Measurements from ENCODE around the gene LRRC57. TPM values are rescaled to one million over a fixed set of nuclear protein-coding genes. Genes with fewer than 3 reads are reported as not detected.
"Not testable (repeated sequence)": the region's sequence is repeated elsewhere in the genome, so short reads cannot be mapped to it uniquely, and the experiment has no call there.

Gene LRRC57
- total RNA-seq, 1 experiment from 2014 or later = 8.6 TPM

DNA sequence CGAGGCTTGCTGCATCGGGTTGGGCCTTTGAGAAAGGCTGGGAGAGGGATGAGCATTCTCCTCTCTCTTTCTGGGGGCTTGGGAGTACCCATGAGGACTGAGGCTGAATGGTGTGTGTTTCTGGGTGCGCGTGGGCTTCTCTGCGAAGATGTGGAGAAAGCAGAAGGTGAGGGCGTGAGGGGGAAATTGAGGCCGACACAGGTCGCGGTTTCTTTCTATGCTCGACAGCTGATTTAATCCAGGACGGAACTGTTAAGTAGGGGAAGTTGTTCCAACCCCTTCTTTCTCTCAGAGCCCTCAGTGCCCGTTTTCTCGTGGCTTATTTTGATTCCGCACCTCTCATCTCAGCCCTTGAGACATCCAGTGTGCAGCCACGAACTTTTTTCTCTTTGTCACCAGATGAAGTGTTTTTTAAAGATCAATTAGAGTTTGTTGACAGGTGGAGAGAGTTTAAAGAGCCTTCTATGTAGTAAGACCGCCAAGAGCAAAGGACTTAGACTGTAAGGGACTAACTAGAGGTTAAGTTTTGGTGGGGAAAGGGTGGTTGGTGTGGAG, 27.5 kb upstream of the LRRC57 start:
- peak; percentile 34 for DNase-seq
- Histone ChIP-seq H3K4me3 (ENCODE audit: insufficient read depth, low read depth, low read length) (peak overlapping the region; percentile 75), H3K36me3 (replicated peaks; ENCODE audit: control insufficient read depth, insufficient read depth, low read length) (no peaks in the 10 kb centered on the region), H3K27me3 (ENCODE audit: control insufficient read depth, insufficient read depth, low read length) (peaks cover 28% of the 10 kb centered on the region)

DNA sequence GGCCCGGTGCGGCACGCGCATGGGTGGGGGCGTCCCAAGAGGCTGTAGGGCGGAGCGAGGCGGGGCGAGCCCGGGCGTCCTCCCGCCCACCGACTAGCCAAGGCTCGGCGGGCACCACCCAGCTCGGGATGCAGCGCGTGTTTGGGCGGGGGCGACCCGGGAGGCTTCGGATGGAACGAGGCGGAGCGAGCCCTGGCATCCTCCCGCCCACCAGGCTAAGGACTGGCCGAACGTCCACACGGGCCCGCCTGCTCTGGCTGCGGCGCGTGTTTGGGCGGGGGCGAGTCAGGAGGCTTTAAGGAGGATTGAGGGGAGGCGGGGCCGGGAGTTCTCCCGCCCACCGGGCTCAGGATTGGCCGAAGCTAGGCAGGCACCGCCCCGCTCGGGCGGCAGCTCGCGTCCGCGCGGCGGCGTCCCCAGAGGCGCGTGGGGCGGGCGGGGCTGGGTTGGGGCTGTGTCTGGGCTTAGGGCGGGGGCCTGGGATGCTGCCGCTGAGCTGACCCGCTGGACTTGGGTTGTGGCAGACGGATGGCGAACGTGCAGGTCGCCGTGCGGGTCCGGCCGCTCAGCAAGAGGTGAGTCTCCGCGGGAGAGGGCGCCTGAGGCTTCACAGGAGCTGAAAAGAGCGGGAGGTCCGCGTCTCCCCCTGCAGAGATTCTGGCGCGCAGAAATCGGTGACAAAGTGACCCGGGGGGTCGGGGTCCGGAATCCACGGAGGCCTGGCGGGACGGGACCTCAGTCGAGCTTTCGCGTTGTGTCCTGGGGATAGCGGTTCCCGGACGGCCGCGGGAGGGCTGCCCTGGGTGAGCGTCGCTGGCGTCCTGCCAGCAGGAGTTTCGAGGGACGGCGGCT, 26.8 kb upstream of the LRRC57 start, which contains the start of gene STARD9:
STARD9 (plus strand) TSS at position 419 of the 852 bp plus-strand sequence; CDS start at position 529, 110 bp downstream.
- Histone ChIP-seq H3K27me3 (ENCODE audit: control insufficient read depth, insufficient read depth, low read length) (peaks cover 23% of the 10 kb centered on the region), H3K36me3 (replicated peaks; ENCODE audit: control insufficient read depth, insufficient read depth, low read length) (no peaks in the 10 kb centered on the region), H3K4me3 (ENCODE audit: insufficient read depth, low read depth, low read length) (peak within 1 kb of the TSS; percentile 75)
- peak; percentile 98 for DNase-seq

DNA sequence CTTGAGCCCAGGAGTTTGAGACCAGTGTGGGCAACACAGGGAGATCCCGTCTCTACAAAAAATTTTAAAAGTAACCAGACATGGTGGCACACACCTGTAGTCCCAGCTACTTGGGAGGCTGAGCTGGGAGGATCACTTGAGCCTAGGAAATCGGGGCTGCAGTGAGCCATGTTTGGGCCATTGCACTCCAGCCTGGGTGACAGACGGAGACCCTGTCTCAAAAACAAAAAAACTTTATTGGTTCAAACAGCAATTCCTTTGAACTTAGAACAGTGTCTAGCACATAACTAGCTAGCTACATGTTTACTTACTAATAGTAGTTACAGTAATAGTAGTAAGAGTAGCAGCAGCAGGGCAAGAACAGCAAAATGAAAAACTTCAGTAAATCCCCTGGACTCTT, 10.1 kb upstream of the LRRC57 start:
- DNase-seq = no peak
- Histone ChIP-seq H3K4me3 (ENCODE audit: insufficient read depth, low read depth, low read length) (no peak overlapping the region), H3K27me3 (ENCODE audit: control insufficient read depth, insufficient read depth, low read length) (no peaks in the 10 kb centered on the region), H3K36me3 (replicated peaks; ENCODE audit: control insufficient read depth, insufficient read depth, low read length) (no peaks in the 10 kb centered on the region; the same call in none of the 2 replicates)

DNA sequence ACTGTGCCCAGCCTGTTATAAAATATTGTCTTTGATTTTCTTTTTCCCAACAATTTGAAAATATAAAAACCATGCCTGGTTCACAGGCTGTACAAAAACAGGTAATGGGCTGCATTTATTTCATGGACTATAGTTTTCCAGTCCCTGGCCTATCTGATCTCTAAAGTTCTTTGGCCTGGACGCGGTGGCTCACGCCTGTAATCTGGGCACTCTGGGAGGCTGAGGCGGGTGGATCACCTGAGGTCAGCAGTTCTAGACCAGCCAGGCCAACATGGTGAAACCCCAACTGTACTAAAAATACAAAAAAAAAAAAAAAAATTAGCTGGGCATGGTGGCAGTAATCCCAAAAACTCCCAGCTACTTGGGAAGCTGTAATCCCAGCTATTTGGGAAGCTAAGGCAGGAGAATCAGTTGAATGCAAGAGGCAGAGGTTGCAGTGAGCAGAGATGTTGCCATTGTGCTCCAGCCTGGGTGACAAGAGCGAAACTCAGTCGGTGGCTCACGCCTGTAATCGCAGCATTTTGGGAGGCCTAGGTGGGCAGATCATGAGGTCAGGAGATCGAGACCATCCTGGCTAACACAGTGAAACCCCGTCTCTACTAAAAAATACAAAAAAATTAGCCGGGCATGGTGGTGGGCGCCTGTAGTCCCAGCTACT, 8.1 kb upstream of the LRRC57 start:
- not testable (repeated sequence) for DNase-seq; H3K36me3 ChIP-seq (replicated peaks; ENCODE audit: control insufficient read depth, insufficient read depth, low read length); H3K27me3 ChIP-seq (ENCODE audit: control insufficient read depth, insufficient read depth, low read length); H3K4me3 ChIP-seq (ENCODE audit: insufficient read depth, low read depth, low read length)

DNA sequence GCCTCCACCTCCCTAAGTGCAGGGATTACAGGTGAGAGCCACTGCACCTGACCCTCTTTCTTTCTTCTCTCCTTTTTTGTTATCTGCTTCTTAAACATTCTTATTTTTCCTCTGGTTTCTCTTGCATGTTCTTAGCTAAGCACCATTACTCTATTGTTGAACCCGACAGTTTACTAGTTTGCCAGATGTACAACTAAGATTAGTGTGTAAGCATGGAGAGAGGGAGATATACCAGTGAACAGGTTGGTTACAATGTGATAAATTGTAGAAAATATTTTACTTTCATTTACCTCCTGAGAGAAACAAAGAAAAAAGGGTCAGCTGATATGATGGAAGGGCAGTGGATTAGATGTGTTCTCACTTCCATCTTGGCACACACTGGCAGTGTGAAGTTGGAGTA, 5.0 kb upstream of the LRRC57 start:
- H3K4me3 ChIP-seq (ENCODE audit: insufficient read depth, low read depth, low read length) = no peak overlapping the region
- H3K36me3 ChIP-seq (replicated peaks; ENCODE audit: control insufficient read depth, insufficient read depth, low read length) = no peaks in the 10 kb centered on the region
- no peak for DNase-seq
- no peaks in the 10 kb centered on the region for H3K27me3 ChIP-seq (ENCODE audit: control insufficient read depth, insufficient read depth, low read length)

DNA sequence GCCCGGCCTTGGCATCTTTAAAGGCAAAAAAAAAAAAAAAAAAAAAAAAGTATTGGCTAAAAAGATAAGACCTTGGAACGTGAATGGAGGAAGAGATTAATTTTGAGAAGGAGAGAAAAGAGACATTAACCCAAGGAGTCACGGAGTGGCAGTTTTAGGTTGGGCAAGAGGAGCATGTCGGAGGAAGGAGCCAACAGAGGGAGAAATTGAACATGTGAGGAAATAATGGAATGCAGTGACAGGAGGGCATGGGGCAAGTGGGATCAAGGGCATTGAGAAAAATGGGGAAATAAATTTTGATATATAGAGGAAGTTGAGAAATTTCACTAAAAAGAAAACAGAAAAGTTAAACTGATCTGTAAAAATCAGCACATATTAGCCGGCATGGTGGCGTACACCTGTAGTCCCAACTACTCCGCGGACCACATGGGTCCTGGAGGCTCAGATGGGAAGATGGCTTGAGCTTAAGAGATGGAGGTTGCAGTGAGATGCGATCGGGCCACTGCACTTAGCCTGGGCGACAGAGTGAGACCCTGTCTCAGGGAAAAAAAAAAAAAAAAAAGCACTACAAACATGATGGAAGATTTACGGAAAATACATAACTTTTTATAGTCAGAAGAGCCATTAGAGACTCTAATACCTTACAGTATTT, 1.3 kb upstream of the LRRC57 start:
- Histone ChIP-seq H3K4me3 (ENCODE audit: insufficient read depth, low read depth, low read length) (peak overlapping the region; percentile 88; the same call in 1 of the 2 replicates), H3K27me3 (ENCODE audit: control insufficient read depth, insufficient read depth, low read length) (no peaks in the 10 kb centered on the region), H3K36me3 (replicated peaks; ENCODE audit: control insufficient read depth, insufficient read depth, low read length) (peaks cover 1% of the 10 kb centered on the region)
- no peak for DNase-seq

DNA sequence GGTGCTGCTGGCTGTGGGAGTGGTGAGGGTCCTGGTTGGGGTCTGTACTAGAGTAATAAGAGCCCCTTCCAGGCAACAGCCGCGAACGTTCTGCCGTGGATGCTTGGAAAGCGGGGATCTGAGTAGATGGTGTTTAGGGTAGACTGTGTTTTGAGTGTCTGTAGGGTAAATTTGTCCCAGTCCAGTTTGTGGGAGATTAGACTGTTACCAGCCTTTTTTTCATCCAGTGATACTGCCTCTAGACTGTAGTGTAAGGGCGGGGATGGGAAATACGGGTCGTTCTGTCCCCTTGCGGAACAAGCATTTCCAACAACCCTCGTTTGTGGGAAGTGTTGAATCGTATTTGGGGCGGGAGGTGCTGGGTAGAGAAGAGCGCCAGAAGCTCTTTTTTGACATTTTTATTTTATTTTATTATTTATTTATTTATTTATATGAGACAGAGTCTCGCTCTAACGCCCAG, 469 bp upstream of the LRRC57 start:
- Histone ChIP-seq H3K36me3 (replicated peaks; ENCODE audit: control insufficient read depth, insufficient read depth, low read length) (peaks cover 3% of the 10 kb centered on the region), H3K27me3 (ENCODE audit: control insufficient read depth, insufficient read depth, low read length) (no peaks in the 10 kb centered on the region), H3K4me3 (ENCODE audit: insufficient read depth, low read depth, low read length) (peak overlapping the region; percentile 88)
- no peak for DNase-seq

DNA sequence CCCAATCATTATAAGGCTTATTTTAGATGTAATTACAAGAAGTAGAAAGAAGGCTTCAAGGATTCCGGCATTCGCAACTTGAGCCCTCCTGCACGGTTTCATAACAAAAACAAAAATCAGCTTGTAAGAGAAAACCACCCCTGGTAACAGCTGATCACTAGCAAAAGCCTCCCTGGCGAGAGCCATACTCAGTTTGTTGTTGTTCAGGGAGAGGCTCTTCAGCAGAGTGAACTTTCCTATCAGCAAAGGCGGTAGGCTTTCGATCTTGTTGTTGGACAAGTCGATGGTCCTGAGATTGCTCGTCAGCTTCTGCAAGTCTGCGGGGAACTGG, 710 bp downstream of the LRRC57 start:
- Histone ChIP-seq H3K36me3 (replicated peaks; ENCODE audit: control insufficient read depth, insufficient read depth, low read length) (peaks cover 3% of the 10 kb centered on the region), H3K27me3 (ENCODE audit: control insufficient read depth, insufficient read depth, low read length) (no peaks in the 10 kb centered on the region), H3K4me3 (ENCODE audit: insufficient read depth, low read depth, low read length) (peak overlapping the region; percentile 88)
- DNase-seq = peak; percentile 39

DNA sequence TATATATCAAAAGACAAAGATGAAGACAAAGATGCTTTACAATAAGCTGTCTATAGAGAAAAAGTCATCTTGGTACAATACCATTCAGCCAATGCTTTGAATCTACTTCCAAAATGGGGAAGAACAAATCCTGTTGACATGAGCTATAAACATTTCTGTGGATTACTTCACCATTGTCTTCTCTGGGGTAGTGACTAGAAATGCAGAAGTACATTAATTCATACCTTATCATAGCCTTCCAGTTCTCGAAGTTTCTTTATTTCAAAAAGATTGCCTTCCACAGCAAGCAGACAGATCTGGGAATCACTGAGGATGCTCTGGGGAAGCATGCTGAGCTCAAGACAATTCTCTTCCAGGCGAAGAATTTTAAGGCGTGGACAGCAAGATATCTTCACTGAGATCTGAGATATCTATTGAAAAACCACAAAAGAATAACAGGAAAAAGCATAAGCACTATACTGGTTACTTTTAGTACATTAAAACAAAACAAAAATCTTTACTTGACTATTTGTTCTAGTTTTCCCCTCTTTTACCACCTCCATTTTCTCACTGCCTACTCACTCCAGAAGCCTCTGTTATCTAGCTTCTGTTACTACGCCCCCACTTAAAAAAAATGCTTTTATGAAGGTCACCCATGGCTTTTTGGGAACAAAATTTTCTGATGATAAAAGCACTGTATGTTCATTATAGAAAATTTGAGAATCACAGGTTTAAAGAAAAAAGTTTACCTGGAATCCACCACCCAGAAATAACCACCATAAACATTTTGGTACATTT, 3.6 kb downstream of the LRRC57 start:
- no peak overlapping the region for H3K4me3 ChIP-seq (ENCODE audit: insufficient read depth, low read depth, low read length)
- DNase-seq = no peak
- H3K36me3 ChIP-seq (replicated peaks; ENCODE audit: control insufficient read depth, insufficient read depth, low read length) = peaks cover 3% of the 10 kb centered on the region
- H3K27me3 ChIP-seq (ENCODE audit: control insufficient read depth, insufficient read depth, low read length) = no peaks in the 10 kb centered on the region

DNA sequence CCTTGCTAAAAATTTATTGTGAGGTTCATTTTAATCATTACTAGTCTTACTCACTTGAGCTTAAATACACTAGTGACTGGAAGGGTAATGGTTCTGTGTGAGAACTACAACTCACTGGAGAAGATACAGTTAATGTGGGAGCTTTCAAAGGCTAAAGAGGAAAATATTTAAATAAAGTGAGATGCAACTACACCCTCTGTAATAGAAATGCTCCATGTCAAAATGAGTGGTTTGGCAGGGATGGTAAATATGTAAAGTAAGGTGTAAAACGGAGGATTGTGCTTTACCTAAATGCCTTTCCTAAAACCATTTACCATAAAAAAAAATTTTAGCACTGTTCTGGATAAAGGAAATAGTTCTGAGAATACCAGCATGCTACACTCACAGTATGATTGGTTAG, 15.3 kb downstream of the LRRC57 start:
- Histone ChIP-seq H3K36me3 (replicated peaks; ENCODE audit: control insufficient read depth, insufficient read depth, low read length) (peaks cover 1% of the 10 kb centered on the region), H3K4me3 (ENCODE audit: insufficient read depth, low read depth, low read length) (no peak overlapping the region), H3K27me3 (ENCODE audit: control insufficient read depth, insufficient read depth, low read length) (no peaks in the 10 kb centered on the region)
- no peak for DNase-seq

DNA sequence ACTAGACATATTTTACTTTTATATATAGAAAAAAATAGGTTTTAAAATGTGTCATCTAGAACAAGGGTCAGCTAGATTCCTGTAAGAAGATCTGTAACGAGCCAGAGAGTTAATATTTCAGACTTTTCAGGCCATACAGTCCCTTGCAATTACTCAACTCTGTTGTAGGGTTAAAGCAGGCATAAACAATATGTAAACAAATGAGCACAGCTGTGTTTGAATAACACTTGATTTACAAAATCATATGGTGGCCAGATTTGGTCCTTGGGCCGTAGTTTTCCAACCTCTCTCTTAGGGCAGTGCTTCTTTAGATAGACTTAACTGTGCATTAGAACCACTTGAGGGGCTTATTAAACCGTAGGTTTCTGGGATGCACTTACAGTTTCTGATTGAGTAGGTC, 19.6 kb downstream of the LRRC57 start:
- Histone ChIP-seq H3K4me3 (ENCODE audit: insufficient read depth, low read depth, low read length) (no peak overlapping the region), H3K36me3 (replicated peaks; ENCODE audit: control insufficient read depth, insufficient read depth, low read length) (peaks cover 1% of the 10 kb centered on the region), H3K27me3 (ENCODE audit: control insufficient read depth, insufficient read depth, low read length) (no peaks in the 10 kb centered on the region)
- no peak for DNase-seq

DNA sequence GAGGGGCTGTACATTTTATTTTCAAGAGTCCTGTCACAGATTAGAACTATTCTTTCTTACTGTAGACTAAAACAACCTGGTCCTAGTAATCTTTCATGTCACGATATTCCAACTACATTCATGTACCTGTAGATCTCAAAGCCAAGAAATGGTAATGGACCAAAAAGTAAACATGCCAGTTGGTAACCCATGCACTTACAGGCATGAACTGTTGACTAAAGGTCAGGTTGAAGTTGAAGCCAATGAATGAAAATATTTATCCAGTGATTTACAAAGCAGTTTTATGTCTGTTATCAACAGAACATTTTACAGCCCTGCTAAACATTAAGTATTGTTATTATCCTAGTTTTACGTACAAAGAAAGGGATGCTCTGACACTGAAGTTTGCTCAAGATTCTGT, 25.3 kb downstream of the LRRC57 start:
- H3K4me3 ChIP-seq (ENCODE audit: insufficient read depth, low read depth, low read length) = no peak overlapping the region
- H3K27me3 ChIP-seq (ENCODE audit: control insufficient read depth, insufficient read depth, low read length) = no peaks in the 10 kb centered on the region
- no peak for DNase-seq
- H3K36me3 ChIP-seq (replicated peaks; ENCODE audit: control insufficient read depth, insufficient read depth, low read length) = no peaks in the 10 kb centered on the region; the same call in 1 of the 2 replicates

DNA sequence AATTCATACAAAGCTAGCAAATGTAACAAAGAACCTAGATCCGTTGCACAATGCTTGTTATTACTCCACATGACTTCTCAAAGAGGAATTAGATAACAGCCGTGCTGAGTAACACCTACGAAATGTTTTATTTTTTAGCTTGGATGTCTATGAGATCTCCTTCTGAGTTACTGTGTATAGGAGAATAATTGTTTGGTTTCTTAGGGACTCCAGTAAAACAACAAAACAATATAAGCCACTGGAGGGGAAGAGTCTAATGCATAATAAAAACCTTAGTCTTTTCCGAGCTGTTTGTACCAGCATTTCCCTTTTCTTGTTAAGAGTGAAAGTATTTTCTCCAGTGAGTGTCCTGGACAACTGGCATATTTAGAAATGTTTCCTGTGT, 37.6 kb downstream of the LRRC57 start:
- Histone ChIP-seq H3K36me3 (replicated peaks; ENCODE audit: control insufficient read depth, insufficient read depth, low read length) (peaks cover 1% of the 10 kb centered on the region; the same call in 1 of the 2 replicates), H3K27me3 (ENCODE audit: control insufficient read depth, insufficient read depth, low read length) (no peaks in the 10 kb centered on the region), H3K4me3 (ENCODE audit: insufficient read depth, low read depth, low read length) (no peak overlapping the region)
- no peak for DNase-seq
